GM15510 (cell line): ENCODE measurements around the gene EBNA1BP2.

Source experiments
- POLR2A ChIP-seq: IDR thresholded peaks from 3 replicates; pipeline ENCODE4 v1.6.1; 2011; ENCODE audit warnings: borderline replicate concordance; ENCODE audit not compliant: insufficient read length; ENCODE audit errors: extremely low read depth

The EBNA1BP2 gene

GRCh38 chr1:43143441-43143888, 28.6 kb downstream of the EBNA1BP2 start:
- TF ChIP-seq POLR2A, result no peak

GRCh38 chr1:43140583-43140982, 31.5 kb downstream of the EBNA1BP2 start:
- TF ChIP-seq POLR2A, result no peak

- TF ChIP-seq POLR2A, result no peak
Measured at GRCh38 chr1:43140010-43140409, 32.1 kb downstream of the EBNA1BP2 start.

GRCh38 chr1:43137445-43138052, 34.5 kb downstream of the EBNA1BP2 start:
- no peak for TF ChIP-seq POLR2A

GRCh38 chr1:43135857-43136781, 36.0 kb downstream of the EBNA1BP2 start:
- TF ChIP-seq POLR2A, result no peak

- TF ChIP-seq POLR2A, result no peak
Measured at GRCh38 chr1:43134640-43135039, 37.5 kb downstream of the EBNA1BP2 start.

GRCh38 chr1:43134068-43134467, 38.0 kb downstream of the EBNA1BP2 start:
- TF ChIP-seq POLR2A, result no peak

- no peak for TF ChIP-seq POLR2A
Measured at GRCh38 chr1:43129426-43129825, 42.7 kb downstream of the EBNA1BP2 start.

GRCh38 chr1:43128816-43129215, 43.3 kb downstream of the EBNA1BP2 start:
- no peak for TF ChIP-seq POLR2A

- TF ChIP-seq POLR2A, result no peak
Measured at GRCh38 chr1:43123031-43123430, 49.1 kb downstream of the EBNA1BP2 start.

- TF ChIP-seq POLR2A, result no peak
Measured at GRCh38 chr1:43121256-43121900, 50.7 kb downstream of the EBNA1BP2 start.
